Breast epithelium (tissue), 3 donors: ENCODE results near the gene CLMN.

Experiments
- CTCF ChIP-seq, 3 donors: fragments of 450-650 bp; IDR thresholded peaks; one replicate each; pipeline ENCODE4 v1.5.1; 2016 to 2017; ENCODE audit warnings: antibody characterized with exemption in 3 of 3, mild to moderate bottlenecking in 3 of 3, moderate library complexity in 3 of 3
- POLR2A ChIP-seq: fragments of 450-650 bp; IDR thresholded peaks from one replicate; pipeline ENCODE4 v1.6.1; 2016; ENCODE audit warnings: antibody characterized with exemption, mild to moderate bottlenecking, moderate library complexity
- POLR2AphosphoS5 ChIP-seq, 3 donors: sonication (generic); formaldehyde crosslinking; IDR thresholded peaks; one replicate each; pipeline ENCODE4 v1.6.1; 2017; ENCODE audit warnings: antibody characterized with exemption in 3 of 3

GRCh38 chr14:95138876-95139275 is 180.8 kb downstream of the CLMN start:
- TF ChIP-seq CTCF (IDR thresholded peaks at IDR 0.05) (no peak), POLR2AphosphoS5 (IDR thresholded peaks at IDR 0.05) (no peak), POLR2A (no peak)
